ACC112 (cell line): Measurements from ENCODE around the gene MIF.
"Not testable (repeated sequence)": the region's sequence is repeated elsewhere in the genome, so short reads cannot be mapped to it uniquely, and the experiment has no call there.

ENCODE experiments used
- H2AFZ ChIP-seq: fragments of 200-600 bp; sonication (generic); one replicate; pipeline ENCODE4 v1.6.0; 2017; ENCODE audit warnings: antibody characterized with exemption, low read length; ENCODE audit not compliant: unreplicated experiment
- H3K27ac ChIP-seq: fragments of 200-600 bp; sonication (generic); 2 replicates; pipeline ENCODE4 v1.5.1; 2014; ENCODE audit warnings: low read depth, mild to moderate bottlenecking, antibody characterized with exemption, low read length, moderate library complexity
- H3K27me3 ChIP-seq: fragments of 200-600 bp; sonication (generic); 2 replicates; pipeline ENCODE4 v1.6.1; 2014; ENCODE audit warnings: mild to moderate bottlenecking, antibody characterized with exemption, low read length, moderate library complexity, mixed read lengths; ENCODE audit not compliant: insufficient read depth
- H3K36me3 ChIP-seq: fragments of 200-600 bp; sonication (generic); 2 replicates; pipeline ENCODE4 v1.6.1; 2016; ENCODE audit warnings: mild to moderate bottlenecking, antibody characterized with exemption, low read length, moderate library complexity, mixed read lengths; ENCODE audit not compliant: insufficient read depth
- H3K4me1 ChIP-seq: fragments of 200-600 bp; sonication (generic); one replicate; pipeline ENCODE4 v1.6.1; 2016; ENCODE audit warnings: low read length, mixed read lengths; ENCODE audit not compliant: insufficient read depth, unreplicated experiment, control insufficient read depth
- H3K4me3 ChIP-seq: fragments of 200-600 bp; sonication (generic); 2 replicates; pipeline ENCODE4 v1.5.1; 2014; ENCODE audit warnings: mild to moderate bottlenecking, low read depth, low read length
- H3K79me2 ChIP-seq: fragments of 200-600 bp; sonication (generic); one replicate; pipeline ENCODE4 v1.6.0; 2016; ENCODE audit warnings: low read length; ENCODE audit not compliant: control insufficient read depth, unreplicated experiment, insufficient read depth

Gene MIF

DNA sequence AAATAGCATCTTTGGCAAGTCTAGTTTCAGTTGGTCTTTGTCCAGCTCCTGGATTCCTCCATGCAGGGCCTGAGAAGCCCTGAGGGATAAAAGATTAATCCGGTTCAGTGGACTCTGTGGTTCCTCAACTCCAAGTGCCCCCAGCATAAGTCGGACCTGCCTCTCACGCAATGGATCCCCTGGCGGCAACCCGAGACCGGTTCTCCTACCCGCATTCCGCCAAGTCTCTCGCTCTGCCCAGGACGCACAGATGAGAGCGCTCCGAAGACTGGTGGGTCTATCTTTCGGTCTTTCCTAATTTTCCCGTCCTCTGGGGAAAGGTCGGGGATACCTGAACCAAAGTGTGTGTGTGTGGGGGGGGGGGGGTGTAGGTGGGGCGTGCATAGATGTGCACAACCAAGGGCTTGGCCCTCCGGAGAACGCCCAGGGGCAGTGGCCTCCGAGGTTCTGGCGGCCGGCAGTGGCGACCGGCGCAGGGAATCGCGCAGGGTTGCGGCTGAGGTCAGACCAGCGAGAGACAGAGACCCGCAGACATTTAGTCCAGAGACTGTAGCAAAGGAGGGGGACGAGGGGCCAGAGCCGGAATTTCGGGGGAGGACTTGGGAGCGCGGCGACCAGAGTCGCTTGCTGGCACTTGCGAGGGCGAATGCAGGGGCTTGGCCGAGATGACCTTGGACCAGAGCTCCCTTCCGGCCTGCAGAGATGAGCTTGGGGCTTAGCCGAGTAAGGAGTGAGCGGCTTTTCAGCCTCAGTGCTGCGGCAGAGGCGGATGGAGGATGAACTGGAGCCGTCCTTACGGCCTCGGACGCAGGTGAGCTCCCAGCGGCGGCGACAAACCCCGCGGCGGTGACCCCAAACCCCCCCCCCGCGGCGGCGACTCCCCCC lies 37.2 kb upstream of the MIF start:
- peak overlapping the region; percentile 13; the same call in 1 of the 2 replicates for H3K27ac ChIP-seq
- peaks cover 4% of the 10 kb centered on the region for H3K4me1 ChIP-seq
- peak overlapping the region; percentile 85 for H2AFZ ChIP-seq
- no peaks in the 10 kb centered on the region for H3K27me3 ChIP-seq
- H3K36me3 ChIP-seq: no peaks in the 10 kb centered on the region
- peak overlapping the region; percentile 98 for H3K4me3 ChIP-seq
- no peaks in the 10 kb centered on the region for H3K79me2 ChIP-seq

DNA sequence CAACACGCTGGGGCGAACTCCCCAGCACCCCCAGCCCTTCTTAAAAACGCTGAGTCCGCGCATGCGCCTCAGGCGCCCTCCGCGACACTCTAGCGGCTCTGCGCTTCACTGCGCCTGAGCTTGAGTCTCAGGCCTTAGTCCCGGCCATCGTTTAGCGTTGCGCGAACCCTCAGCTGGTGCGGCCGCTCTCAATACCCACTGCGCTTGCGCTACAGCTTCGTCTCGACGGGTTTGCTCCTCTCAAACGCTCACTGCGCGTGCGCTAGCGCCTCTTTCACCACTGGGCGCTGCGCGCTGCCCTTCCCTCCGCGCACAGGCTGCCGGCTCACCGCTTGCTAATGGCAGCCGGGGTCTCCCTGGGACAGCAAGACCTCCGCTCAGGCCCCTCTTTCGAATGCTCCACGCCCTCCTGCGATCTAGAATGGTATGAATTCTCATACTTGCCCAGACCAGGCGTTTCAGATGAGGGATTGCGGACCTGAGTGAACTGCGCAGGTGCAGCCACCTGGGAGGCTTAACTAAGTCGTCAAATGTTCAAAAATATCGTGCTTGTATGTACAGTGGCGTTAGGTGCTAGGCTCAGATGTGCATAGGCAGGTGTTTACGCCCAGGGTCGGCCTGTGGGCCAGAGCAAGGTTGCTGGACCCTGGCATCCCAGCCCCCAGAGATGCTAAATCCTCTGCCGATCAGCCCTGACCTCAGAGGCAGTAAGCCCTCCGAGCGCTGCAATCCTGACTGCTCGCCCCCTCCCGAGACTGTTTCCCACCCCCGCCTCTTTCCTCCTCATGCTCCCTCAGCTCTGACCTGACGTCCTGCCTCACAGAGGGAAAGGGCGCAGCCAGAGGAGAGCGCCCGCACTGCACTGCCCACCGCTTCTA lies 36.3 kb upstream of the MIF start, which contains the start of gene SLC2A11:
SLC2A11 (plus strand) TSS at position 270 of the 878 bp plus-strand sequence; CDS start at position 395, 125 bp downstream.
- Histone ChIP-seq H2AFZ (peak within 1 kb of the TSS; percentile 96), H3K4me3 (peak within 1 kb of the TSS; percentile 98), H3K79me2 (no peaks in the 10 kb centered on the region), H3K4me1 (peaks cover 4% of the 10 kb centered on the region), H3K36me3 (no peaks in the 10 kb centered on the region), H3K27me3 (no peaks in the 10 kb centered on the region), H3K27ac (peak within 1 kb of the TSS; percentile 13; the same call in 1 of the 2 replicates)

DNA sequence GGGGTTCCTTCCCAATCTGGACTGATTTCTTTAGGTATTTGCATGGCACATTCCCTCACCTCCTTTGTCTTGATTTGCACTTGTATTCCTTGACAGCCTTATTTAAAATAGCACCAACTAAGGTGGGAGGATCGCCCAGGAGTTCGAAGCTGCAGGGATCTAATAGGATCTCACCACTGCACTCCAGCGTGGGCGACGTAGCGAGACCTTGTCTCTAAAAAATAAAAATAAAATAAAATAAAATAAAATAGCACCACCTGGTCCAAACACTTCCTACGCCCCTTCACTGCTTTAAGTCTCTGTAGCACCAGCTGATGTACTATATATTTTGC lies 35.7 kb upstream of the MIF start:
- Histone ChIP-seq H3K79me2 (no peaks in the 10 kb centered on the region), H3K4me1 (peaks cover 4% of the 10 kb centered on the region), H3K4me3 (peak overlapping the region; percentile 98), H2AFZ (no peak overlapping the region), H3K27ac (no peak overlapping the region), H3K36me3 (no peaks in the 10 kb centered on the region), H3K27me3 (no peaks in the 10 kb centered on the region)

- H3K79me2 ChIP-seq: no peaks in the 10 kb centered on the region
- H3K4me3 ChIP-seq: no peak overlapping the region
- H3K36me3 ChIP-seq: no peaks in the 10 kb centered on the region
- H3K27ac ChIP-seq: no peak overlapping the region
- H2AFZ ChIP-seq: no peak overlapping the region
- H3K27me3 ChIP-seq: no peaks in the 10 kb centered on the region
- peaks cover 4% of the 10 kb centered on the region for H3K4me1 ChIP-seq
Measured at GRCh38 chr22:23859201-23859600, 35.0 kb upstream of the MIF start.

DNA sequence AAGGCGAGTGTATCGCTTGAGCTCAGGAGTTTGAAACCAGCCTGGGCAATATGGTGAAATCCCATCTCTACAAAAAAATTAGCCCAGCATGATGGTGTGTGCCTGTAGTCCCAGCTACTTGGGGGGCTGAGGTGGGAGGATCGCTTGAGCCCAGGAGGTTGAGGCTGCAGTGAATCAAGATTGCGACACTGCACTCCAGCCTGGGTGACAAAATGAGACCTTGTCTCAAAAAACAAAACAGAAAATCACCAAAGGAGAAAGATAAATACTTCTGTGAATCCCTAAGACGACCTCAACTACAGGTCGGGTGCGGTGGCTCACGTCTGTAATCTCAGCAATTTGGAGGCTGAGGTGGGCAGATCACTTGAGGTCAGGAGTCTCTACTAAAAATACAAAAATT lies 34.0 kb upstream of the MIF start:
- not testable (repeated sequence) for H3K27me3 ChIP-seq, H3K4me3 ChIP-seq, H3K27ac ChIP-seq, H3K36me3 ChIP-seq, H3K79me2 ChIP-seq, H3K4me1 ChIP-seq, H2AFZ ChIP-seq

DNA sequence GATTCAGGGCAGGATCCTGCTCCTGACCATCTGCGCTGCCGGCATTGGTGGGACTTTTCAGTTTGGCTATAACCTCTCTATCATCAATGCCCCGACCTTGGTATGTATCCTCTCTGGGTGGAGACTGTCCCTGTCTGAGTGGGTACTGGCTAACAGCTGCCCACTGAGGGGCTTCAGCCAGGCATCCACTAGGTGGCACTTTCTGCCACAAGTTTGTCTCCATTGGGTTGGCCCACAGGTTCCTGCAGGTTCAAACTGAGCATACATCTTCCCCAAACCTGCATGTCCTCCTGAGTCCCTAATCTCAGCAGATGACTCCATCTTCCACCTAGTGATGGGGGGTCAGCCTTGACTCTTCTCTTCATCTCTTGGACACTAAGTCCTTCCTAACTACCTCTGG lies 32.1 kb upstream of the MIF start:
- Histone ChIP-seq H3K79me2 (no peaks in the 10 kb centered on the region), H3K27me3 (no peaks in the 10 kb centered on the region), H3K27ac (no peak overlapping the region), H3K4me1 (no peaks in the 10 kb centered on the region), H3K4me3 (no peak overlapping the region), H2AFZ (no peak overlapping the region), H3K36me3 (no peaks in the 10 kb centered on the region)

DNA sequence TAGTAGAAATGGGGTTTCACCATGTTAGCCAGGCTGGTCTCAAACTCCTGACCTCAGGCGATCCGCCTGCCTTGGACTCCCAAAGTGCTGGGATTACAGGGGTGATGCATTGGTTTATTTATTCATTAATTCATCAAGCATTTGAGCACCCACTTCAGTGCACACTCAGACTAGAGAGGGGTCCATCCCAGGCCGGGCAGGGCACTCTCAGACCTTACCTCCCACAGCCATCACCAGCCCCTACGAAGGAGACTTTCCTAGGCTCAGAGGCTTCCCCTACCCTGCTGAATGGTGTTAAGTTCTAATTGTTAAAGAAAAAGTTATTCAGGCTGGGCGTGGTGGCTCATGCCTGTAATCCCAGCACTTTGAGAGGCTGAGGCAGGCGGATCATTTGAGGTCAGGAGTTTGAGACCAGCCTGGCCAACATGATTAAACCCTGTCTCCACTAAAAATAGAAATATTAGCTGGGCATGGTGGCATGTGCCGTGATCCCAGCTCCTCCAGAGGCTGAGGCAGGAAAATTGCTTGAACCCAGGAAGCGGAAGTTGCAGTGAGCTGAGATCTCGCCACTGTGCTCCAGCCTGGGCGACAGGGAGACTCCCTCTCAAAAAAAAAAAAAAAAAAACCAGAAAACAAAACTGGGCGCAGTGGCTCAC lies 29.6 kb upstream of the MIF start:
- not testable (repeated sequence) for H3K27me3 ChIP-seq, H3K79me2 ChIP-seq, H3K27ac ChIP-seq, H3K4me3 ChIP-seq, H2AFZ ChIP-seq, H3K4me1 ChIP-seq, H3K36me3 ChIP-seq

DNA sequence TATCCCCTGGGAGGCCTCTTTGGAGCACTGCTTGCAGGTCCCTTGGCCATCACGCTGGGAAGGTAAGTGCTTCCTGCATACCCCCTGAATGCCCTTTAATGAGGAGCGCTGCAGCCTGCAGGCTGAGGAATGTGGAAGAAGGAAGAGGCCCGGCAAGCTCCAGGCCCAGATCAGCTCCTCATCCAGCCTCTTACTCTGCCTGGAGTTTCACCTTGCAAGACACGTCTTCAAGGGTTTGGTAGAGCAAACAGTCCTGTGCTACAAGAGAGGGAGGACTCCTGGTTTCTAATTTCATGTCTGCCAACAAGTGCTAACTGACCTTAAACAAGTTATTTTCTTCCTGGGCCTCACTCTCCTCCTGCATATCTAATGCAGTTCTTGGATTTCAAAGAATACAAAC lies 25.6 kb upstream of the MIF start:
- no peak overlapping the region for H3K4me3 ChIP-seq
- no peaks in the 10 kb centered on the region for H3K4me1 ChIP-seq
- no peaks in the 10 kb centered on the region for H3K27me3 ChIP-seq
- H3K36me3 ChIP-seq: no peaks in the 10 kb centered on the region
- no peak overlapping the region for H3K27ac ChIP-seq
- H3K79me2 ChIP-seq: no peaks in the 10 kb centered on the region
- H2AFZ ChIP-seq: no peak overlapping the region

DNA sequence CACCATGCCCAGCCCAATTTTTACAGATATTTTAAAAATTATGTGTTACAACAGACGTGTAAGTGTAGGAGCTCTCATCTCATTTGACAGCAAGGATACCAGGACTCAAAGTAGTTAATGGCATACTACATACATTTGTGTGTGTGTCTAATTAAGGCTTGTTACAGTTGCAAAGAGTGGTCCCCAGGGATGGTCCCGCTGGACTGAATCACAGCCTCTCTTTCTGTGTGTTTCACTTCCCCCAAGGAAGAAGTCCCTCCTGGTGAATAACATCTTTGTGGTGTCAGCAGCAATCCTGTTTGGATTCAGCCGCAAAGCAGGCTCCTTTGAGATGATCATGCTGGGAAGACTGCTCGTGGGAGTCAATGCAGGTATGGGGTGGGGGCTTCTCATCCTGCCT lies 19.3 kb upstream of the MIF start:
- Histone ChIP-seq H3K4me3 (no peak overlapping the region), H2AFZ (no peak overlapping the region), H3K4me1 (no peaks in the 10 kb centered on the region), H3K36me3 (no peaks in the 10 kb centered on the region), H3K27ac (no peak overlapping the region), H3K27me3 (no peaks in the 10 kb centered on the region), H3K79me2 (no peaks in the 10 kb centered on the region)

DNA sequence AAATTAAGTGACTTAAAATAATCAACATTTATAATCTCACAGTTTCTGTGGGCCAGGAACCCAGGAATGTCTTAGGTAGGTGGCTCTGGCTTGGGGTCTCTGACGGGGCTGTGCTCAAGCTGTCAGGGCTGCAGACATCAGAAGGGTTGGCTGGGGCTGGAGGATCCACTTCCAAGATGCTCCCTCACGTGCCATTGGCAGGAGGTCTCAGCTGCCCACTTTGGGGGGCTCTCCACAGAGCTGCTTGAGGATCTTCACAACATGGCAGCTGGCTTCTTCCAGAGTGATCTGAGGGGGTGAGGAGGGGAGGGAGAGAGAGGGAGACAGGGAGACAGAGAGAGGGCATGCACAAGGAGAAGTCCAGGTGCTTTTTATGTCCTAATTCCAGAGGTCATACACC lies 18.4 kb upstream of the MIF start:
- Histone ChIP-seq H3K79me2 (no peaks in the 10 kb centered on the region), H3K36me3 (no peaks in the 10 kb centered on the region)

More for the DNA sequence above, 18.4 kb upstream of the MIF start:
- H3K27ac ChIP-seq: no peak overlapping the region
- no peaks in the 10 kb centered on the region for H3K4me1 ChIP-seq
- H3K4me3 ChIP-seq: no peak overlapping the region
- no peaks in the 10 kb centered on the region for H3K27me3 ChIP-seq
- no peak overlapping the region for H2AFZ ChIP-seq
